Neural progenitor cell (in vitro differentiated cells): ENCODE results near the gene BIK. TPM values are rescaled to one million over a fixed set of nuclear protein-coding genes. Genes with fewer than 3 reads are reported as not detected.

Source experiments
- DNase-seq: peaks from one replicate; pipeline ENCODE4 v3.0.0-alpha.2; 2016; ENCODE audit warnings: low spot score
- H2AFZ ChIP-seq: fragments of 200-600 bp; sonication (generic); replicated peaks from 2 replicates; pipeline ENCODE4 v1.6.1; 2016; ENCODE audit warnings: antibody characterized with exemption
- H3F3A ChIP-seq: fragments of 200-600 bp; sonication (generic); 2 replicates; pipeline ENCODE4 v1.6.1; 2016; ENCODE audit warnings: antibody characterized with exemption, low read depth
- H3K27ac ChIP-seq: fragments of 200-600 bp; sonication (generic); 2 replicates; pipeline ENCODE4 v1.5.1; 2016; ENCODE audit warnings: mild to moderate bottlenecking
- H3K27me3 ChIP-seq: fragments of 200-600 bp; sonication (generic); 2 replicates; pipeline ENCODE4 v1.6.1; 2016; ENCODE audit warnings: mild to moderate bottlenecking, moderate library complexity
- H3K36me3 ChIP-seq: fragments of 200-600 bp; sonication (generic); 2 replicates; pipeline ENCODE4 v1.5.1; 2016
- H3K4me1 ChIP-seq: fragments of 200-600 bp; sonication (generic); 2 replicates; pipeline ENCODE4 v1.6.1; 2016; ENCODE audit warnings: mixed run types
- H3K4me2 ChIP-seq: fragments of 200-600 bp; sonication (generic); 2 replicates; pipeline ENCODE4 v1.6.1; 2016
- H3K4me3 ChIP-seq: fragments of 200-600 bp; sonication (generic); 2 replicates; pipeline ENCODE4 v1.5.1; 2016
- H3K79me2 ChIP-seq: fragments of 200-600 bp; sonication (generic); 2 replicates; pipeline ENCODE4 v1.6.1; 2016; ENCODE audit warnings: low read depth
- H3K9ac ChIP-seq: fragments of 200-600 bp; sonication (generic); 2 replicates; pipeline ENCODE4 v1.6.1; 2016
- H3K9me3 ChIP-seq: fragments of 200-600 bp; sonication (generic); 2 replicates; pipeline ENCODE4 v1.5.1; 2016; ENCODE audit warnings: low read depth
- H4K20me1 ChIP-seq: fragments of 200-600 bp; sonication (generic); 2 replicates; pipeline ENCODE4 v1.6.1; 2016; ENCODE audit warnings: low read depth
- H3K27ac Mint-ChIP-seq: 3 replicates; pipeline ENCODE4 v1.8.0; 2021; ENCODE audit warnings: mixed read lengths
- H3K27me3 Mint-ChIP-seq: 2 replicates; pipeline ENCODE4 v1.8.0; 2022; ENCODE audit warnings: low read depth, mild to moderate bottlenecking, inconsistent platforms, moderate library complexity, mixed read lengths; ENCODE audit not compliant: insufficient read depth
- H3K36me3 Mint-ChIP-seq: 3 replicates; pipeline ENCODE4 v1.8.0; 2021; ENCODE audit warnings: mixed read lengths
- H3K4me1 Mint-ChIP-seq: 3 replicates; pipeline ENCODE4 v1.8.0; 2021; ENCODE audit warnings: mixed read lengths
- H3K4me3 Mint-ChIP-seq: 3 replicates; pipeline ENCODE4 v1.8.0; 2021; ENCODE audit warnings: mild to moderate bottlenecking, moderate library complexity, mixed read lengths
- H3K9me3 Mint-ChIP-seq: 3 replicates; pipeline ENCODE4 v1.8.0; 2020; ENCODE audit warnings: mixed read lengths
- EZH2 ChIP-seq: fragments of 200-600 bp; sonication (generic); IDR thresholded peaks from 2 replicates; pipeline ENCODE4 v1.6.1; 2017; ENCODE audit warnings: antibody characterized with exemption, mild to moderate bottlenecking, moderate library complexity
- EZH2phosphoT487 ChIP-seq: fragments of 200-600 bp; sonication (generic); IDR thresholded peaks from 2 replicates; pipeline ENCODE4 v1.6.1; 2017; ENCODE audit warnings: antibody characterized with exemption
- total RNA-seq: library from RNA; depleted of rRNA; stranded (reverse); fragments of >200 nt; gene quantifications from 2 replicates; pipeline ENCODE4 v1.2.3, GENCODE V29; 2015; ENCODE audit warnings: low replicate concordance
- TF ChIP-seq, protein P1 (sequence below): fragments of 200-600 bp; sonication (generic); IDR thresholded peaks from 2 replicates; pipeline ENCODE4 v1.5.1; 2017; ENCODE audit warnings: antibody characterized with exemption, mild to moderate bottlenecking

Gene BIK
- total RNA-seq, 1 donor from 2014 or later: 2.2 TPM

DNA sequence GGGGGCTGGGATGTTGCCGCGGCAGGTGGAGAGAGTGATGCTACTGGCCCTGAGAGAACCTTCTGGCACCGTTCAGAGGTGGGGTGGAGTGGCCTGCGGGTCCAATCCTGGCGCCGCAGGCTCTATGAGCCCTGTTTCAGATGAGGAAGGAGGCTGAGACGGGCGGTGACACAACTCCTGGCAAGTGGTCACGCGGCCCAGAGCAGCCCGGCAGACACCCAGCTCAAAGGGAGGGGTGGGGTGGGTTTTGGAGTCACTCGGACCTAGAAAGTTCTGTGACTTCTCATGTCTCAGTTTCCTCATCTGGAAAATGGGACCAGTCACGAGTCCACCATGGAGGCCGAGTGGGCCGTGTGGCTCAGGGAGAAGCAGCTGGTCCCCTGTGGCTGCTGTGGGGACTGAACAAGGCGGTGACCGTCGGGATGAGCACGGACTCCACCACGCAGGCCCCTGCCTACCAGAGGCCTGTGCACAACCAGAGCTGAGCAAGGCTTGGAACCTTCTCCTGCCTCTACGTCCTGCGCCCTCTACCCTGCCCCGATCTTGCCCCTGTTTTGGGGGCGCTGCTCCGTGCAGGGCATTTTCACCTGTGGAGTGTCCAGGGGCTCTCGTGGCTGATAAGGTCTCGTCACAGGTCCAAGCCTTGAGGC is 44.5 kb downstream of the BIK start:
- Histone ChIP-seq H3K4me3 (no peak overlapping the region), H3K79me2 (no peaks in the 10 kb centered on the region), H3K9ac (no peak overlapping the region), H3F3A (peaks cover 4% of the 10 kb centered on the region), H2AFZ (no peak overlapping the region), H3K9me3 (no peaks in the 10 kb centered on the region), H3K36me3 (no peaks in the 10 kb centered on the region), H3K27me3 (peaks cover 31% of the 10 kb centered on the region), H3K4me1 (peaks cover 13% of the 10 kb centered on the region), H3K27ac (no peak overlapping the region), H4K20me1 (no peaks in the 10 kb centered on the region), H3K4me2 (no peak overlapping the region)
- Mint-ChIP-seq H3K4me3 (no peak overlapping the region), H3K9me3 (no peaks in the 10 kb centered on the region), H3K4me1 (peaks cover 10% of the 10 kb centered on the region), H3K36me3 (no peaks in the 10 kb centered on the region), H3K27ac (no peak overlapping the region), H3K27me3 (peaks cover 3% of the 10 kb centered on the region)
- TF ChIP-seq, protein P1, sequence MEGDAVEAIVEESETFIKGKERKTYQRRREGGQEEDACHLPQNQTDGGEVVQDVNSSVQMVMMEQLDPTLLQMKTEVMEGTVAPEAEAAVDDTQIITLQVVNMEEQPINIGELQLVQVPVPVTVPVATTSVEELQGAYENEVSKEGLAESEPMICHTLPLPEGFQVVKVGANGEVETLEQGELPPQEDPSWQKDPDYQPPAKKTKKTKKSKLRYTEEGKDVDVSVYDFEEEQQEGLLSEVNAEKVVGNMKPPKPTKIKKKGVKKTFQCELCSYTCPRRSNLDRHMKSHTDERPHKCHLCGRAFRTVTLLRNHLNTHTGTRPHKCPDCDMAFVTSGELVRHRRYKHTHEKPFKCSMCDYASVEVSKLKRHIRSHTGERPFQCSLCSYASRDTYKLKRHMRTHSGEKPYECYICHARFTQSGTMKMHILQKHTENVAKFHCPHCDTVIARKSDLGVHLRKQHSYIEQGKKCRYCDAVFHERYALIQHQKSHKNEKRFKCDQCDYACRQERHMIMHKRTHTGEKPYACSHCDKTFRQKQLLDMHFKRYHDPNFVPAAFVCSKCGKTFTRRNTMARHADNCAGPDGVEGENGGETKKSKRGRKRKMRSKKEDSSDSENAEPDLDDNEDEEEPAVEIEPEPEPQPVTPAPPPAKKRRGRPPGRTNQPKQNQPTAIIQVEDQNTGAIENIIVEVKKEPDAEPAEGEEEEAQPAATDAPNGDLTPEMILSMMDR: no peak
- TF ChIP-seq EZH2: no peak
- no peak for TF ChIP-seq EZH2phosphoT487
- DNase-seq: no peak

DNA sequence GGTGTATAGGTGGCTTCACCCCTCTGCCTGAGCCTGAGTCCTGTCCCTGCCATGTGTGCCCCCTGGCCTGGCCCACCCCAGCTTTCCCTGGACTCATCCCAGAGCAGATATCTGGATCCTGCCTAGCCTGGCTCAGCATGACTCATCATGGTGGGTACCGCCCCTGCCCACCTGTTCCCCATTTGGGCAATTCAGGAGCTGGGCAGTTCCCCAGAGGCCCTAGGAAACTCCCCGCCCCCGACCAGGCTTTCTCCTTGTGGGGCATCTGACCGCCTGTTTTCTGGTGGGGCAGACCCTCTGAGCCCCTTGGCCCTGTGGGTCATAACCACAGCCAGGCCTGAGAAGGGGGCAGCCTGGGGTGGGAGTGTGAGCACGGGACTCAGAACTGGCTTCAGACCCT is 45.2 kb downstream of the BIK start:
- Histone ChIP-seq H3K27ac (no peak overlapping the region), H3K9me3 (no peaks in the 10 kb centered on the region), H4K20me1 (no peaks in the 10 kb centered on the region), H3K4me3 (no peak overlapping the region), H3K36me3 (no peaks in the 10 kb centered on the region), H3K79me2 (no peaks in the 10 kb centered on the region), H3K27me3 (peaks cover 24% of the 10 kb centered on the region), H3K4me1 (peaks cover 13% of the 10 kb centered on the region), H3K4me2 (no peak overlapping the region), H2AFZ (no peak overlapping the region), H3F3A (peaks cover 4% of the 10 kb centered on the region), H3K9ac (no peak overlapping the region)
- Mint-ChIP-seq H3K4me1 (peaks cover 10% of the 10 kb centered on the region), H3K9me3 (no peaks in the 10 kb centered on the region), H3K36me3 (no peaks in the 10 kb centered on the region), H3K27ac (no peak overlapping the region), H3K27me3 (peaks cover 3% of the 10 kb centered on the region), H3K4me3 (no peak overlapping the region)
- TF ChIP-seq, protein P1: no peak
- no peak for TF ChIP-seq EZH2
- no peak for TF ChIP-seq EZH2phosphoT487
- DNase-seq: no peak

DNA sequence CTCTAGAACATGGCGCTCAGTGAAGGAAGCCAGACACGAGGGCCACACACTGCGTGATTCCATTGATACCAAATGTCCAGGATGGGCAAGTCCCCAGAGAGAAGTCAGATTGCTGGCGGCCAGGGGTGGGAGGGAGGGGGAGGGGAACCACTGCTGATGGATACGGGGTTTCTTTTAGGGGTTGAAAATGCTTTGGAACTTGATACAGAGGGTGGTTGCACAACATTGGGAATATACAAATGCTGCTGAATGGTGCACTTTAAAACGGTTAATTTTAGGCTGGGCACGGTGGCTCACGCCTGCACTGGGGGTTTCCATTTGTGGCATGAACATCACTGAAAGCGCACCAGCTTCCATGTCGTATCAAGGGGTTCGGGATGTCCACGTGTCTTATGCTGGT is 45.9 kb downstream of the BIK start:
- no peak for DNase-seq
- no peak overlapping the region for H2AFZ ChIP-seq
- TF ChIP-seq, protein P1: no peak
- no peak for TF ChIP-seq EZH2phosphoT487
- no peak for TF ChIP-seq EZH2
- no peaks in the 10 kb centered on the region for H3K9me3 Mint-ChIP-seq
- H3K79me2 ChIP-seq: no peaks in the 10 kb centered on the region
- peaks cover 13% of the 10 kb centered on the region for H3K4me1 ChIP-seq
- no peak overlapping the region for H3K27ac Mint-ChIP-seq
- no peak overlapping the region for H3K4me2 ChIP-seq
- H3K4me3 ChIP-seq: no peak overlapping the region
- H3K9ac ChIP-seq: no peak overlapping the region
- peaks cover 4% of the 10 kb centered on the region for H3F3A ChIP-seq
- H4K20me1 ChIP-seq: no peaks in the 10 kb centered on the region
- no peaks in the 10 kb centered on the region for H3K36me3 Mint-ChIP-seq
- H3K4me1 Mint-ChIP-seq: peaks cover 6% of the 10 kb centered on the region
- no peaks in the 10 kb centered on the region for H3K9me3 ChIP-seq
- no peaks in the 10 kb centered on the region for H3K36me3 ChIP-seq
- peaks cover 2% of the 10 kb centered on the region for H3K27me3 Mint-ChIP-seq
- H3K27ac ChIP-seq: no peak overlapping the region
- H3K27me3 ChIP-seq: peaks cover 17% of the 10 kb centered on the region
- no peak overlapping the region for H3K4me3 Mint-ChIP-seq
